Measurements from ENCODE around the gene DSCAM.

GRCh38 chr21:40662889-40663288, 184.1 kb downstream of the DSCAM start:
- TF ChIP-seq POLR2A (IDR thresholded peaks at IDR 0.05) = no peak
- TF ChIP-seq CTCF (IDR thresholded peaks at IDR 0.05) = no peak
